Neural cell (in vitro differentiated cells): ENCODE data around the gene SYT6.

ENCODE experiments used
- EP300 ChIP-seq: fragments of 450-650 bp; conservative IDR thresholded peaks from 2 replicates; pipeline ENCODE4 v1.6.1; 2014; ENCODE audit warnings: antibody characterized with exemption, mild to moderate bottlenecking, moderate library complexity; ENCODE audit not compliant: poor library complexity, severe bottlenecking
- EZH2 ChIP-seq: fragments of 200-600, 300-800 bp; shearing (Covaris generic), sonication (generic); IDR thresholded peaks from 2 replicates; pipeline ENCODE4 v1.6.1; 2014; ENCODE audit warnings: antibody characterized with exemption, low read length, borderline replicate concordance, mild to moderate bottlenecking; ENCODE audit not compliant: insufficient read depth, poor library complexity, severe bottlenecking
- MXI1 ChIP-seq: fragments of 450-650 bp; conservative IDR thresholded peaks from 2 replicates; pipeline ENCODE4 v1.6.1; 2014; ENCODE audit warnings: antibody characterized with exemption, mild to moderate bottlenecking; ENCODE audit not compliant: poor library complexity, severe bottlenecking
- POLR2AphosphoS5 ChIP-seq: IDR thresholded peaks from 2 replicates; pipeline ENCODE4 v1.6.1; 2012
- RAD21 ChIP-seq: fragments of 450-650 bp; conservative IDR thresholded peaks from 2 replicates; pipeline ENCODE4 v1.6.1; 2014; ENCODE audit warnings: antibody characterized with exemption, mild to moderate bottlenecking, moderate library complexity
- SMC3 ChIP-seq: fragments of 450-650 bp; conservative IDR thresholded peaks from 2 replicates; pipeline ENCODE4 v1.6.1; 2014; ENCODE audit warnings: antibody characterized with exemption, mild to moderate bottlenecking, moderate library complexity; ENCODE audit not compliant: poor library complexity
- TAF1 ChIP-seq: IDR thresholded peaks from 2 replicates; pipeline ENCODE4 v1.6.1; 2012; ENCODE audit warnings: low read depth
- TF ChIP-seq, protein P1 (sequence below): fragments of 450-650 bp; IDR thresholded peaks from 2 replicates; pipeline ENCODE4 v1.5.1; 2014; ENCODE audit warnings: antibody characterized with exemption, mild to moderate bottlenecking, moderate library complexity; ENCODE audit not compliant: poor library complexity, severe bottlenecking
- TF ChIP-seq, protein P2 (sequence below): IDR thresholded peaks from 2 replicates; pipeline ENCODE4 v1.6.1; 2012; ENCODE audit warnings: borderline replicate concordance

DNA sequence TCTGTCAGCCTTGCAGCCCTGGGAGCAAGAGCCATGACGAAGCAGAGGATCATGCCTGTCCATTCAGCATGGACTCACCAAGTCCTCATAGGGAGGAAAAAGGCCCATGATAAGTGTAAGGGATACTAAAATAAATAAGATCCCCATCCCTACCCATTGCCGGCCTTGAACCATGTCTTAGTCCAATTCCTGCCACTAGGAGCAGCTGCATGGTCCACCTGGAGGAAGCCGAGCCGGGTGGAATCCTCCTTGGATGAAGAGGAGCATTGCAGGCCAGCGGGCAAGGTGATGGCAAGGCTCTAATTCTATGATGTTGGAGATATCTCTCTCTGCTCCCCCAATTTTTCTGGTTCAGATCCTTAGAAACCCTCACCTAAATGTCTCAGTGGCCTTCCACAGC, 38.7 kb upstream of the SYT6 start:
- TF ChIP-seq RAD21 (no peak), POLR2AphosphoS5 (no peak), EP300 (no peak), EZH2 (no peak), MXI1 (no peak), TAF1 (no peak), SMC3 (no peak)
- TF ChIP-seq, protein P1, sequence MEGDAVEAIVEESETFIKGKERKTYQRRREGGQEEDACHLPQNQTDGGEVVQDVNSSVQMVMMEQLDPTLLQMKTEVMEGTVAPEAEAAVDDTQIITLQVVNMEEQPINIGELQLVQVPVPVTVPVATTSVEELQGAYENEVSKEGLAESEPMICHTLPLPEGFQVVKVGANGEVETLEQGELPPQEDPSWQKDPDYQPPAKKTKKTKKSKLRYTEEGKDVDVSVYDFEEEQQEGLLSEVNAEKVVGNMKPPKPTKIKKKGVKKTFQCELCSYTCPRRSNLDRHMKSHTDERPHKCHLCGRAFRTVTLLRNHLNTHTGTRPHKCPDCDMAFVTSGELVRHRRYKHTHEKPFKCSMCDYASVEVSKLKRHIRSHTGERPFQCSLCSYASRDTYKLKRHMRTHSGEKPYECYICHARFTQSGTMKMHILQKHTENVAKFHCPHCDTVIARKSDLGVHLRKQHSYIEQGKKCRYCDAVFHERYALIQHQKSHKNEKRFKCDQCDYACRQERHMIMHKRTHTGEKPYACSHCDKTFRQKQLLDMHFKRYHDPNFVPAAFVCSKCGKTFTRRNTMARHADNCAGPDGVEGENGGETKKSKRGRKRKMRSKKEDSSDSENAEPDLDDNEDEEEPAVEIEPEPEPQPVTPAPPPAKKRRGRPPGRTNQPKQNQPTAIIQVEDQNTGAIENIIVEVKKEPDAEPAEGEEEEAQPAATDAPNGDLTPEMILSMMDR, result no peak
- TF ChIP-seq, protein P2, sequence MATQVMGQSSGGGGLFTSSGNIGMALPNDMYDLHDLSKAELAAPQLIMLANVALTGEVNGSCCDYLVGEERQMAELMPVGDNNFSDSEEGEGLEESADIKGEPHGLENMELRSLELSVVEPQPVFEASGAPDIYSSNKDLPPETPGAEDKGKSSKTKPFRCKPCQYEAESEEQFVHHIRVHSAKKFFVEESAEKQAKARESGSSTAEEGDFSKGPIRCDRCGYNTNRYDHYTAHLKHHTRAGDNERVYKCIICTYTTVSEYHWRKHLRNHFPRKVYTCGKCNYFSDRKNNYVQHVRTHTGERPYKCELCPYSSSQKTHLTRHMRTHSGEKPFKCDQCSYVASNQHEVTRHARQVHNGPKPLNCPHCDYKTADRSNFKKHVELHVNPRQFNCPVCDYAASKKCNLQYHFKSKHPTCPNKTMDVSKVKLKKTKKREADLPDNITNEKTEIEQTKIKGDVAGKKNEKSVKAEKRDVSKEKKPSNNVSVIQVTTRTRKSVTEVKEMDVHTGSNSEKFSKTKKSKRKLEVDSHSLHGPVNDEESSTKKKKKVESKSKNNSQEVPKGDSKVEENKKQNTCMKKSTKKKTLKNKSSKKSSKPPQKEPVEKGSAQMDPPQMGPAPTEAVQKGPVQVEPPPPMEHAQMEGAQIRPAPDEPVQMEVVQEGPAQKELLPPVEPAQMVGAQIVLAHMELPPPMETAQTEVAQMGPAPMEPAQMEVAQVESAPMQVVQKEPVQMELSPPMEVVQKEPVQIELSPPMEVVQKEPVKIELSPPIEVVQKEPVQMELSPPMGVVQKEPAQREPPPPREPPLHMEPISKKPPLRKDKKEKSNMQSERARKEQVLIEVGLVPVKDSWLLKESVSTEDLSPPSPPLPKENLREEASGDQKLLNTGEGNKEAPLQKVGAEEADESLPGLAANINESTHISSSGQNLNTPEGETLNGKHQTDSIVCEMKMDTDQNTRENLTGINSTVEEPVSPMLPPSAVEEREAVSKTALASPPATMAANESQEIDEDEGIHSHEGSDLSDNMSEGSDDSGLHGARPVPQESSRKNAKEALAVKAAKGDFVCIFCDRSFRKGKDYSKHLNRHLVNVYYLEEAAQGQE, result no peak
